ENCODE data around the gene CNTFR. TPM values are rescaled to one million over a fixed set of nuclear protein-coding genes. Genes with fewer than 3 reads are reported as not detected.

CNTFR gene
- total RNA-seq, 1 donor from 2014 or later = 2.9 TPM

- Histone ChIP-seq H3K36me3 (peaks cover 25% of the 10 kb centered on the region), H3K27ac (peak within 1 kb of the TSS; percentile 87), H3K9me3 (no peaks in the 10 kb centered on the region), H3K4me1 (peaks cover 5% of the 10 kb centered on the region), H3K4me3 (peak within 1 kb of the TSS; percentile 87), H3K27me3 (no peaks in the 10 kb centered on the region)
- DNase-seq = peak; percentile 93
- peak; percentile 97 for ATAC-seq
- intact Hi-C loops (cut with DNase I) = no loop called here
- TF ChIP-seq, protein P1, sequence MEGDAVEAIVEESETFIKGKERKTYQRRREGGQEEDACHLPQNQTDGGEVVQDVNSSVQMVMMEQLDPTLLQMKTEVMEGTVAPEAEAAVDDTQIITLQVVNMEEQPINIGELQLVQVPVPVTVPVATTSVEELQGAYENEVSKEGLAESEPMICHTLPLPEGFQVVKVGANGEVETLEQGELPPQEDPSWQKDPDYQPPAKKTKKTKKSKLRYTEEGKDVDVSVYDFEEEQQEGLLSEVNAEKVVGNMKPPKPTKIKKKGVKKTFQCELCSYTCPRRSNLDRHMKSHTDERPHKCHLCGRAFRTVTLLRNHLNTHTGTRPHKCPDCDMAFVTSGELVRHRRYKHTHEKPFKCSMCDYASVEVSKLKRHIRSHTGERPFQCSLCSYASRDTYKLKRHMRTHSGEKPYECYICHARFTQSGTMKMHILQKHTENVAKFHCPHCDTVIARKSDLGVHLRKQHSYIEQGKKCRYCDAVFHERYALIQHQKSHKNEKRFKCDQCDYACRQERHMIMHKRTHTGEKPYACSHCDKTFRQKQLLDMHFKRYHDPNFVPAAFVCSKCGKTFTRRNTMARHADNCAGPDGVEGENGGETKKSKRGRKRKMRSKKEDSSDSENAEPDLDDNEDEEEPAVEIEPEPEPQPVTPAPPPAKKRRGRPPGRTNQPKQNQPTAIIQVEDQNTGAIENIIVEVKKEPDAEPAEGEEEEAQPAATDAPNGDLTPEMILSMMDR (IDR thresholded peaks at IDR 0.05) = no peak
These were observed 22.6 kb upstream of the CNTFR start, which contains the start of gene RPP25L for GRCh38 chr9:34611811-34612787. Gene RPP25L, minus strand, starts transcription at chr9:34612097. Its CDS starts 801 bp downstream, at chr9:34611296.

GRCh38 chr9:34611251-34611810, 21.8 kb upstream of the CNTFR start:
- Histone ChIP-seq H3K4me1 (peaks cover 5% of the 10 kb centered on the region), H3K4me3 (peak overlapping the region; percentile 87), H3K27me3 (no peaks in the 10 kb centered on the region), H3K36me3 (peaks cover 17% of the 10 kb centered on the region), H3K27ac (peak overlapping the region; percentile 87), H3K9me3 (no peaks in the 10 kb centered on the region)
- DNase-seq = no peak
- peak; percentile 7 for ATAC-seq
- TF ChIP-seq, protein P1 (IDR thresholded peaks at IDR 0.05) = no peak
- intact Hi-C loops (cut with DNase I) = no loop called here

DNA sequence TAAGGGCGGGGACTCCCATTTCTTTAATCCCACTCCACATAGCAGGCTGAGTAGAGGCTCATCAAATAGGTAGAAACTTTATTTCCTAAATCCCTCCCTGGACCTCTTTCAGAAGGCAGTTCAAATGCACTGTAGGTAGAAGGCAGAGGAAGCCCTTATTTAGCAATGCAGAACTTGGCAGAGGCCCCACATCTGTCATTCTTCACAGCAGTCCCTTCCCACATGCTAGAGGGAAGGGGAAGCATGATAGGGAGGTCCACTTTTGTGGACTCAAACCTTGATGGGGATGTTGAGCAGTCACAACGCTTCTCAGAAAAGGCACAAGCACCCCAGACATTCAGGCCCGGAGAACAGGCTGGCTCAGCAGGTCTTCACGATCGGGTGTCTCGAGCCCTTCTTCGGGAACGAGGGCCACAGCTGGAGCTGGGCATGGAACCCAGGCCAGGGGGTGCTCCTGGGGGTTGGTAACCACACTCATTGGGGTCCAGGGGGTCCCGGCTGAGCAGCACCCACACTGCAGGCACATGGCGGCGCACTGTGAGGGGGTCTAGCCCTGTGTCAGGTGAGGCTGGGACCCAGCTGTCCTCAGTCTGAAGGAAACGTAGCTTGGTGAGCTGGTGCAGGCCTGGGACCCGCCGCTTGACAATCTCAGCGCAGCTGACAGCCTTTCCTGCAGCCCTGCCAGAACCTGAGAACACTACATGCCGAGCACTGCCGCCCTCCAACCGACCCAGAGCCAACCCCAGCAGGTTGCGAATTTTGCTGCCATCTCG, 21.1 kb upstream of the CNTFR start:
- H3K27ac ChIP-seq = no peak overlapping the region
- TF ChIP-seq, protein P1 (IDR thresholded peaks at IDR 0.05) = no peak
- H3K27me3 ChIP-seq = no peaks in the 10 kb centered on the region
- no peak overlapping the region for H3K4me3 ChIP-seq
- no peaks in the 10 kb centered on the region for H3K9me3 ChIP-seq
- peaks cover 5% of the 10 kb centered on the region for H3K4me1 ChIP-seq
- intact Hi-C loops (cut with DNase I) = no loop called here
- H3K36me3 ChIP-seq = peaks cover 16% of the 10 kb centered on the region
- no peak for ATAC-seq
- no peak for DNase-seq

- DNase-seq (no peak), ATAC-seq (no peak)
- Histone ChIP-seq H3K4me1 (peaks cover under 1% of the 10 kb centered on the region), H3K27ac (no peak overlapping the region), H3K9me3 (no peaks in the 10 kb centered on the region), H3K27me3 (no peaks in the 10 kb centered on the region), H3K36me3 (no peaks in the 10 kb centered on the region), H3K4me3 (no peak overlapping the region)
- TF ChIP-seq, protein P1 (IDR thresholded peaks at IDR 0.05) = no peak
- intact Hi-C loops (cut with DNase I) = loop anchor here (10.0 kb wide), 1 partner anchor 63 kb away; no protein-coding TSS in a partner anchor
These were observed 17.8 kb upstream of the CNTFR start for GRCh38 chr9:34607331-34607730.

- intact Hi-C loops (cut with DNase I) = loop anchor here (10.0 kb wide), 1 partner anchor 62 kb away; no protein-coding TSS in a partner anchor
- no peaks in the 10 kb centered on the region for H3K27me3 ChIP-seq
- H3K4me1 ChIP-seq = no peaks in the 10 kb centered on the region
- H3K27ac ChIP-seq = no peak overlapping the region
- no peak for DNase-seq
- ATAC-seq = no peak
- H3K9me3 ChIP-seq = no peaks in the 10 kb centered on the region
- no peaks in the 10 kb centered on the region for H3K36me3 ChIP-seq
- TF ChIP-seq, protein P1 (IDR thresholded peaks at IDR 0.05) = no peak
- H3K4me3 ChIP-seq = no peak overlapping the region
These were observed 17.4 kb upstream of the CNTFR start for GRCh38 chr9:34606905-34607304.
